AG08396 (cell line): Measurements from ENCODE around the gene ATP11A.
"Not testable (repeated sequence)": the region's sequence is repeated elsewhere in the genome, so short reads cannot be mapped to it uniquely, and the experiment has no call there.

Source experiments
- DNase-seq: peaks from one replicate; pipeline ENCODE4 v3.0.0; 2012; ENCODE audit warnings: low spot score, mixed read lengths

The ATP11A gene

DNA sequence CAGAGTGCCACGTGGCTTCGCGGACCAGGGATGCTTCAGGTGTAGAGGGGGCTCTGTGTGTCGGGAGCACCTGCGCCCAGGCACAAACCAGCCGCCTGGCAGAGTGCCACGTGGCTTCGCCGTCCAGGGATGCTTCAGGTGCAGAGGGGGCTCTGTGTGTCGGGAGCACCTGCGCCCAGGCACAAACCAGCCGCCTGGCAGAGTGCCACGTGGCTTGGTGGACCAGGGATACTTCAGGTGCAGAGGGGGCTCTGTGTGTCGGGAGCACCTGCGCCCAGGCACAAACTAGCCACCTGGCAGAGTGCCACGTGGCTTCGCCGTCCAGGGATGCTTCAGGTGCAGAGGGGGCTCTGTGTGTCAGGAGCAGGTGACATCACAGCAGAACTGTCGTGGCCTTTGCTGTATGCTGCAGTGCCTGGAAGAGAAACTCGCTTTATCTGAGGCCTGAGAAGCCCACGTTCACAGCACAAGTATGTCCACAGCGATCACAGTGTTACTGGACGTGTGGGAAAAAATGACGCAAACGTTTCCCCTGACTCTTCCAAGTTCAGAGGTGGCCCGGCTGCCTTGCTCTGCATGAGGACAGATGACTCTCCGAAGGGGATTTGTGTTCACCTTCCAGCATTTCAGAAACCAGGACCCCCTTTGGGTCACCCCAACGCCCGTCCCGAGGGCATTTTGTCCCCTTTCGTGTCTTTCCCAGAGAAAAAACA is 151.6 kb downstream of the ATP11A start:
- DNase-seq: not testable (repeated sequence)

GRCh38 chr13:112842343-112842856 is 152.6 kb downstream of the ATP11A start:
- no peak for DNase-seq

- no peak for DNase-seq
Observed at GRCh38 chr13:112842931-112843391, 153.1 kb downstream of the ATP11A start.

DNA sequence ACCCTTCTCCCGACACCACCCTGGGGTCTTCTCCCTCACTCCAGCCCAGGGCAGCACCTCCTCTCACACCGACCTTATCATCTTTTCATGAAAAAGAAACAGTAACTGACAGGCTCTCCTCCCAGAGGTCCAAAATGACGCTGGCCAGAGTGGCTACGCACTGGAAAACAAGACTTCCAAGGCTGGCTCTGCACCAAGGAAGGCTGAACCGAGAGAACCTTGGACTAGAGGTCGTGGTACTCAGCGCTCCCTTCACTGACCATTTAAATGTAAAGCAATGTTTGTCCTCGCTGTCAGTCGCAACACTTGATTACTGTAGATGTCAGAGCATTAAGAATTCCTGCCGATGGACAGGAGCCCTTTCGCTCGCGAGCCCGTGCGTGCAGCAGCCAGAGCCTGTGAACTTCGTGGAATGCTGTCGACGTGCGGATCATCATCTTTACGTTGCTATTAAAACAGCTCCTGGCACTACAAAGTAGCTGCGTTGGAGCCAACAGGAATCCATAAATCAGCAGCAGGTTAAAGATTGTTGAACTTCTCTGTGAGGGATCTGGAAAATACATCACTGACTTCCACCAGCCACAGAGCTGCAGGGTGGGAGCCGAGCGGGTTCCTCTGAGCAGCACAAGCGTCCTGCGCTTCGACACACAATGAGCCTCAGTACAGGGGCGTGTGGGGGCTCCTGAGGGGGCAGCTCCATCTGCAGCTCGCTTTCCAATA is 153.7 kb downstream of the ATP11A start:
- DNase-seq: no peak

- DNase-seq: no peak
Observed at GRCh38 chr13:112844411-112844810, 154.6 kb downstream of the ATP11A start.

- no peak for DNase-seq
Observed at GRCh38 chr13:112844879-112845278, 155.0 kb downstream of the ATP11A start.

- DNase-seq: no peak
Observed at GRCh38 chr13:112845511-112846144, 155.8 kb downstream of the ATP11A start.

- DNase-seq: no peak
Observed at GRCh38 chr13:112846411-112847115, 156.7 kb downstream of the ATP11A start.

DNA sequence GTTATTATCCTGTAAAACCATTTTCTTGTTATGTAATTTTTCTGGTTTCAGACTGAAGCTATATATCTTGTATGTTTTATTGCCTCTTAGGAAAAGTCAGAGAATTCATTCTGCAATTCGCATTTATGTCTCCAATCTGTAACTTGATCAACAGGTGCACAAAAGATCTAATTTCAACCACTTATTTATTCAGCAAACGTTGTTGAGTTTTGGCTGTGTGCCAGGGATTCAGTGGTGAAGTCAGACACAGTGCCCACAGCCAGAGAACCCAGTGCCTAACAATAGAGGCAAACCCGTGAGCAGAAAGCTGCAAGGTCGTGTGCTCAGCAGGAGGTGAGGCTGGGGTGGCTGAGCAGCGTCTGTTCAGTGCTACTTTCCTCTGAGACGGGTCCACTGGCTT is 159.7 kb downstream of the ATP11A start:
- no peak for DNase-seq

- no peak for DNase-seq
Observed at GRCh38 chr13:112850273-112850672, 160.4 kb downstream of the ATP11A start.

- DNase-seq: no peak
Observed at GRCh38 chr13:112851107-112852038, 161.5 kb downstream of the ATP11A start.

DNA sequence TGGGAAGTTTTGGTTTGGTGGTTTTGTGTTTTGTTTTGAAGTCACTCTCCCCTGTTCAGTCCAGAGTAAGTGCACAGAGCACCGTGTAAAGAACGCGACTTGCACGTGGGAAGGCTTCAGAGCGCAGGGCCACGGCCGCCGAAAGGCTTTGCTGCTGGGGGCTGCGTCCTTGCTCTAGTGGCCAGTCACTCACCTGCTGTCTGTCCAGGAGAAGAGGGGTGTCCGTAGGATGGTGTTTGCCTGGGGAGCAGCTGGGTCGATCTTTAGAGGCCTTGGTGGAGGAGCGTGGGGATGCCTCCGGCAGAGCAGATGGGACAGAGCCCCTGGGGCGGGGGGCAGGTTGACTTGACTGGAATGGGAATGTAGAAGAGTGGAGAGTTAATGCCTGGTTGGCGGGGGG is 162.6 kb downstream of the ATP11A start:
- no peak for DNase-seq

GRCh38 chr13:112852808-112853207 is 163.0 kb downstream of the ATP11A start:
- no peak for DNase-seq

- no peak for DNase-seq
Observed at GRCh38 chr13:112854321-112854720, 164.5 kb downstream of the ATP11A start.

DNA sequence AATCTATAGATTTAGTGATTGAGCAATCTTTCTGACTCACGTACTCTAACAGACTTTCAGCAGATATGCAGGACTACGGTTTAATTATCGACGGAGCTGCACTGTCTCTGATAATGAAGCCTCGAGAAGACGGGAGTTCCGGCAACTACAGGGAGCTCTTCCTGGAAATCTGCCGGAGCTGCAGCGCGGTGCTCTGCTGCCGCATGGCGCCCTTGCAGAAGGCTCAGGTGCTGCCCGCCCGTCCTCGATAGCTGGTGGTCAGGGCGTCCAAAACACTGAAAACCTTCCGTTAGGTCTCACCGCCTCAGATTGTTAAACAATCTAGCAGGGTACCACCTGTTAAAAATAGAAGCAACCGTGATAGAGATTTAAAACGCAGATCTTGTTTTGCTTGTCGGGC is 166.0 kb downstream of the ATP11A start:
- no peak for DNase-seq

GRCh38 chr13:112857914-112858490 is 168.2 kb downstream of the ATP11A start:
- no peak for DNase-seq

DNA sequence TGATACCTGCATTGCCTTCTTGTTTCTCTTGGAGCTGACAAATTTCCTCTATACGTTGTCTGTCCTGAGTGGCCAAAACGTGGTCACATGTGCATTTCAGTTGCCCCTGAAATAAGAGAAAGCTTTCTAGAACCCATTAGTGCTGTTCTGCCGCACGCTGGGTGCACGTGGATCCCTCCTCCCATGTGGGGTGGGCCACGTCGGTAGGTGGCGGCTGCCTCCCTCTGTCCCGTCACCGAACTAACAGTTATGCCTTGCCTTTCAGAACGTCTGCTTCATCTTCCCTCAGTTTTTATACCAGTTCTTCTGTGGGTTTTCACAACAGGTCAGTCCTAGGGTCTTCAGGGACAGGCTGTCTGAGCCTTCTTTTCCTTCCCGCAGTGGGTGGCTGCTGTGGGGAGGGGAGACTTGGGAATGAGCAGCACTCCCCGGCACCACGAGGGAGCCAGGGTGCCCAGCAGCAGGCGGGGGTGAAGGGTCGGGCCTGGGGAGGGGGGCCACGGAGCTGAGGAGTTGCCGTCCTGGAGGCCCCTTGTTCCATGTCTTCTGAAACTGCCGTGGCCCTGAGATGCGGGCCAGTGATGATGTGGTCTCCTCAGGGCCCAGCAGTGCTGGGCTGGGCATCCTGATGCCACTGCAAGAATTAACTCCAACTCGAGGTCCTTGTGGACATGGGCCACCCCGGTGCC is 169.4 kb downstream of the ATP11A start:
- DNase-seq: no peak

DNA sequence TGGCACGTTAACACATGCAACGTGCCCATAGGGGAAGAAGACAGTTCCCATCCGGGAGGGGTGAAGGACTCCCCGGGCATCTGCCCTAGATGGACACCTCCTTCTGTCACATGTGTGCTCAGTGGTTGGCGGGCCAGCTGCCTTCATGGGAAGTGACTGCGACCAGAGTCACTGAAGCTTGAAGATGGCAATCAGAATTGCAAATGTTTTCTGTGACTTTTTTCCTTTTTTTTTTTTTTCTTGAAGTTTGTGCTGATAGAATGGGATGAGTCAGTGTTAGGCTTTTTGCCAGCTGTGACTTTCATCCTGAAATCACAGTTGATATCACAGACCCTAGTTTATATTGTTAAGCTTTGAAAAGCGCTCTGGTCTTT is 170.0 kb downstream of the ATP11A start:
- DNase-seq: peak; percentile 49

DNA sequence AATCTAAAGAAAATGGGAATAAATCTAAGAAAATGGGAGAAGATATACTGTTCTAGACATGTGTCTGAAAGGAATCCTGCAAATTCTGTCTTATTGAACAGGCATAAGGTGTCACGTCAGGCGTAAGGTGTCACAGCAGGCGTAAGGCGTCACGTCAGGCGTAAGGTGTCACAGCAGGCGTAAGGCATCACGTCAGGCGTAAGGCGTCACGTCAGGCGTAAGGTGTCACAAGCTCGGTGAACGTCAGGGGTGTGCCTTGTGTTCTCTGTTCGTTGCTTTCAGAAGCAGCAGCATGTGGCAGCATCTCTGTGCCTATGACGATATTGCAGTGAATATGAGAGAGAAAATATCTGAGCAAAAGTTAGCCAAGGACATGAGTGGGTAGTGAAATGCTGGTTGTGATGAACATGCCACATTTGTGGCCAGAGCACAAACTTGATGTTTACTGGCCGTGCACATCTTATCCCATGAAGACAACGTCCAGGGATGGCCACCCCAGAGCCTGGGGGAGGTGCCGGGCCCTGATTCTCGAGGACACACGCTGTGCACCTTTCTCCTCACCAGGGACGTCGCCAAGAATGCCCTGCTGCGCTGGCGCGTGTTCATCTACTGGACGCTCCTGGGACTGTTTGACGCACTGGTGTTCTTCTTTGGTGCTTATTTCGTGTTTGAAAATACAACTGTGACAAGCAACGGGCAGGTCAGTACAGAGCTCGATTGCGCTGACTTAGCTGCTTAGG is 172.2 kb downstream of the ATP11A start:
- no peak for DNase-seq
